Measurements from ENCODE around the gene CEBPG. TPM values are rescaled to one million over a fixed set of nuclear protein-coding genes. Genes with fewer than 3 reads are reported as not detected.

The CEBPG gene
- total RNA-seq, 4 donors from 2014 or later, result 18.5 to 31.6 (median 26.8) TPM

GRCh38 chr19:33403973-33404304 lies 30.4 kb downstream of the CEBPG start:
- intact Hi-C loops (cut with DNase I), result loop anchor here (2.0 kb wide), 1 partner anchor 163 kb away; no protein-coding TSS in a partner anchor
- TF ChIP-seq CTCF (IDR thresholded peaks at IDR 0.05), result no peak
- TF ChIP-seq POLR2A (IDR thresholded peaks at IDR 0.05), result no peak
- WGBS, 2 donors, result 86 to 94% methylated on average over 4 to 5 of the region's 6 CpGs

GRCh38 chr19:33404506-33405253 lies 31.2 kb downstream of the CEBPG start:
- WGBS, 2 donors, result 72 to 86% methylated on average over 17 of the region's 18 CpGs
- no peak for DNase-seq
- no peak for TF ChIP-seq POLR2A (IDR thresholded peaks at IDR 0.05)
- no peak for TF ChIP-seq CTCF (IDR thresholded peaks at IDR 0.05)
- Histone ChIP-seq H3K36me3 (peaks cover 0 to 29% (median 0%) of the 10 kb centered on the region in 3 donors), H3K4me3 (no peak overlapping the region), H3K27ac (no peak overlapping the region), H3K27me3 (no peaks in the 10 kb centered on the region), H3K9me3 (no peaks in the 10 kb centered on the region), H3K4me1 (peaks cover 0 to 29% (median 0%) of the 10 kb centered on the region in 3 donors)
- intact Hi-C loops (cut with DNase I), result loop anchor here (2.0 kb wide), 1 partner anchor 164 kb away; no protein-coding TSS in a partner anchor

More at GRCh38 chr19:33403973-33404304, 30.4 kb downstream of the CEBPG start:
- H3K36me3 ChIP-seq, result peaks cover 0 to 29% (median 0%) of the 10 kb centered on the region in 3 donors
- peaks cover 0 to 29% (median 0%) of the 10 kb centered on the region in 3 donors for H3K4me1 ChIP-seq
- no peaks in the 10 kb centered on the region for H3K9me3 ChIP-seq
- H3K4me3 ChIP-seq, result no peak overlapping the region
- DNase-seq, result no peak
- H3K27ac ChIP-seq, result no peak overlapping the region
- no peaks in the 10 kb centered on the region for H3K27me3 ChIP-seq

- Histone ChIP-seq H3K27ac (no peak overlapping the region), H3K36me3 (peaks cover 0 to 29% (median 0%) of the 10 kb centered on the region in 3 donors), H3K4me1 (peaks cover 0 to 29% (median 0%) of the 10 kb centered on the region in 3 donors), H3K9me3 (no peaks in the 10 kb centered on the region), H3K27me3 (no peaks in the 10 kb centered on the region), H3K4me3 (no peak overlapping the region)
- intact Hi-C loops (cut with DNase I), result loop anchor here (2.0 kb wide), 1 partner anchor 164 kb away; no protein-coding TSS in a partner anchor
- WGBS, 2 donors, result 91% methylated on average over 7 of the region's 8 CpGs; no CpG with 5 or more reads in 1 of the 2 donors
- TF ChIP-seq CTCF (IDR thresholded peaks at IDR 0.05) (no peak), POLR2A (IDR thresholded peaks at IDR 0.05) (no peak)
- DNase-seq, result no peak
These were observed 31.7 kb downstream of the CEBPG start for GRCh38 chr19:33405254-33405552.

- intact Hi-C loops (cut with DNase I), result loop anchor here (2.0 kb wide), 2 partner anchors 165 to 171 kb away; no protein-coding TSS in a partner anchor
- DNase-seq, result no peak
- Histone ChIP-seq H3K27ac (no peak overlapping the region), H3K4me1 (peaks cover 0 to 29% (median 0%) of the 10 kb centered on the region in 3 donors), H3K4me3 (no peak overlapping the region), H3K27me3 (no peaks in the 10 kb centered on the region), H3K36me3 (peaks cover 0 to 31% (median 0%) of the 10 kb centered on the region in 3 donors), H3K9me3 (no peaks in the 10 kb centered on the region)
- TF ChIP-seq CTCF (IDR thresholded peaks at IDR 0.05), result no peak
- no peak for TF ChIP-seq POLR2A (IDR thresholded peaks at IDR 0.05)
- WGBS, 2 donors, result 82 to 90% methylated on average over 12 to 13 of the region's 34 CpGs
These were observed 32.3 kb downstream of the CEBPG start for GRCh38 chr19:33405553-33406461.

Measured in esophagus squamous epithelium (tissue), 5 donors.